RWPE2 (cell line): ENCODE results near the gene ABCA1.

Experiments
- ATAC-seq: fragments of 200-7000 bp; cut with Tn5 transposase; 3 replicates; pipeline ENCODE4 v1.9.1; 2021; ENCODE audit warnings: low read depth
- DNase-seq: peaks from one replicate; pipeline ENCODE4 v3.0.0-alpha.2; 2020; ENCODE audit warnings: low spot score
- H3K27ac ChIP-seq: fragments of 450-650 bp; 2 replicates; pipeline ENCODE4 v1.5.1; 2017; ENCODE audit warnings: mild to moderate bottlenecking; ENCODE audit not compliant: poor library complexity, severe bottlenecking
- H3K27me3 ChIP-seq: fragments of 250-450 bp; sonication (Bioruptor Pico); 2 replicates; pipeline ENCODE4 v1.5.1; 2021; ENCODE audit warnings: mild to moderate bottlenecking, moderate library complexity; ENCODE audit not compliant: insufficient read depth, poor library complexity, severe bottlenecking
- H3K36me3 ChIP-seq: fragments of 250-450 bp; sonication (Bioruptor Pico); 2 replicates; pipeline ENCODE4 v1.5.1; 2020; ENCODE audit warnings: low read depth, mild to moderate bottlenecking, moderate library complexity
- H3K4me1 ChIP-seq: fragments of 250-450 bp; sonication (Bioruptor Pico); 2 replicates; pipeline ENCODE4 v1.5.1; 2021; ENCODE audit warnings: mild to moderate bottlenecking, moderate library complexity; ENCODE audit not compliant: insufficient read depth, poor library complexity, severe bottlenecking
- H3K4me3 ChIP-seq: fragments of 250-450 bp; sonication (Bioruptor Pico); 2 replicates; pipeline ENCODE4 v1.5.1; 2021; ENCODE audit warnings: mild to moderate bottlenecking, moderate library complexity; ENCODE audit not compliant: severe bottlenecking
- H3K9me3 ChIP-seq: fragments of 250-450 bp; sonication (Bioruptor Pico); 2 replicates; pipeline ENCODE4 v1.5.1; 2021; ENCODE audit warnings: mild to moderate bottlenecking, moderate library complexity; ENCODE audit not compliant: severe bottlenecking
- CTCF ChIP-seq: fragments of 450-650 bp; IDR thresholded peaks from one replicate; pipeline ENCODE4 v1.5.1; 2017; ENCODE audit warnings: mild to moderate bottlenecking, moderate library complexity; ENCODE audit not compliant: poor library complexity, severe bottlenecking

ABCA1 gene

GRCh38 chr9:104841601-104842141 lies 86.3 kb downstream of the ABCA1 start:
- no peak for TF ChIP-seq CTCF
- Histone ChIP-seq H3K27ac (no peak overlapping the region), H3K4me3 (no peak overlapping the region), H3K9me3 (no peaks in the 10 kb centered on the region), H3K27me3 (no peaks in the 10 kb centered on the region), H3K36me3 (peaks cover 5% of the 10 kb centered on the region; the same call in 1 of the 2 replicates), H3K4me1 (no peaks in the 10 kb centered on the region)
- DNase-seq = no peak
- no peak for ATAC-seq

- no peak for TF ChIP-seq CTCF
- DNase-seq = no peak
- Histone ChIP-seq H3K9me3 (no peaks in the 10 kb centered on the region), H3K36me3 (peaks cover 5% of the 10 kb centered on the region; the same call in 1 of the 2 replicates), H3K27ac (no peak overlapping the region), H3K27me3 (no peaks in the 10 kb centered on the region), H3K4me1 (no peaks in the 10 kb centered on the region), H3K4me3 (no peak overlapping the region)
- no peak for ATAC-seq
Measured at GRCh38 chr9:104838958-104839357, 89.0 kb downstream of the ABCA1 start.

GRCh38 chr9:104836767-104837166 lies 91.2 kb downstream of the ABCA1 start:
- no peak for ATAC-seq
- H3K27ac ChIP-seq = no peak overlapping the region
- H3K36me3 ChIP-seq = peaks cover 5% of the 10 kb centered on the region; the same call in 1 of the 2 replicates
- H3K9me3 ChIP-seq = no peaks in the 10 kb centered on the region
- no peak for TF ChIP-seq CTCF
- H3K4me1 ChIP-seq = no peaks in the 10 kb centered on the region
- no peak overlapping the region for H3K4me3 ChIP-seq
- H3K27me3 ChIP-seq = no peaks in the 10 kb centered on the region
- no peak for DNase-seq

GRCh38 chr9:104836235-104836634 lies 91.7 kb downstream of the ABCA1 start:
- H3K4me3 ChIP-seq = no peak overlapping the region
- H3K4me1 ChIP-seq = no peaks in the 10 kb centered on the region
- no peaks in the 10 kb centered on the region for H3K9me3 ChIP-seq
- H3K27ac ChIP-seq = no peak overlapping the region
- ATAC-seq = no peak
- DNase-seq = no peak
- no peaks in the 10 kb centered on the region for H3K27me3 ChIP-seq
- H3K36me3 ChIP-seq = peaks cover 10% of the 10 kb centered on the region; the same call in 1 of the 2 replicates
- no peak for TF ChIP-seq CTCF

- H3K36me3 ChIP-seq = peaks cover 12% of the 10 kb centered on the region; the same call in 1 of the 2 replicates
- ATAC-seq = no peak
- H3K4me3 ChIP-seq = no peak overlapping the region
- H3K4me1 ChIP-seq = no peaks in the 10 kb centered on the region
- no peak for TF ChIP-seq CTCF
- DNase-seq = no peak
- H3K27me3 ChIP-seq = no peaks in the 10 kb centered on the region
- no peaks in the 10 kb centered on the region for H3K9me3 ChIP-seq
- no peak overlapping the region for H3K27ac ChIP-seq
Measured at GRCh38 chr9:104835161-104835560, 92.8 kb downstream of the ABCA1 start.
